Transverse colon (tissue), 3 donors: ENCODE measurements around the gene MXRA8.

ENCODE experiments used
- CTCF ChIP-seq, 5 experiments: fragments of 200-600 bp in 3 of 5; fragments of 450-650 bp in 2 of 5; sonication (generic) in 3 of 5; IDR thresholded peaks; 1 replicate in 2 of 5; 2 replicates in 3 of 5; pipeline ENCODE4 v1.5.1; 2016 to 2017; ENCODE audit warnings: antibody characterized with exemption in 5 of 5, inconsistent platforms in 3 of 5, mild to moderate bottlenecking in 2 of 5, moderate library complexity in 1 of 5
- EP300 ChIP-seq: sonication (generic); formaldehyde crosslinking; IDR thresholded peaks from one replicate; pipeline ENCODE4 v1.6.1; 2017; ENCODE audit warnings: antibody characterized with exemption, low read depth

DNA sequence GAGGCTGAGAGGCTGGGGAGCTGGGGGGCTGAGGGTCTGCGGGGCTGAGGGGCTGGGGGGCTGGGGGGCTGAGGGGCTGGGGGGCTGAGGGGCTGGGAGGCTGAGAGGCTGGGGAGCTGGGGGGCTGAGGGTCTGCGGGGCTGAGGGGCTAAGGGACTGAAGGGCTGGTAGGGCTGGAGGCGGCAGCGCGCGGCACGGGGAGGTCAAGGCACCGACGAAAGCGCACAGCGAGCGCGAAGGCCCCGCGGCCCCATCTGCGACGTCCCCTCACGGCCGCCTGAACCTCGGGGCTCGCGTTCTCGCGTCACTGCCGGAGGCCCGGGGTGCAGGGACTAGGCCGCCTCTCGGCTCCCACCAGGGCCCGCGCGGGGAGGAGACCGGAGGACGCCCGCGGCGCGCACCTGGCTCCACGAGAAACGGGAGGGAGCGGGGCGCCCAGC is 34.3 kb downstream of the MXRA8 start:
- TF ChIP-seq EP300, result no peak
- no peak for TF ChIP-seq CTCF (IDR thresholded peaks at IDR 0.05)
